HepG2 (cell line): ENCODE data around the gene RBM22. TPM values are rescaled to one million over a fixed set of nuclear protein-coding genes. Genes with fewer than 3 reads are reported as not detected.

Source experiments
- AGO2 ChIP-seq: fragments of 200-400 bp; formaldehyde crosslinking; optimal IDR thresholded peaks from 2 replicates; pipeline ENCODE3; 2017; ENCODE audit warnings: mild to moderate bottlenecking, low read depth, low read length, moderate library complexity
- HNF4G ChIP-seq, 2 experiments: sonication (generic) in 1 of 2; formaldehyde crosslinking in 1 of 2; IDR thresholded peaks; 2 replicates each; pipeline versions ENCODE4 v1.4.0 to v1.6.1; 2011 to 2020; ENCODE audit warnings: borderline replicate concordance in 2 of 2, low read depth in 2 of 2, mild to moderate bottlenecking in 2 of 2, low read length in 1 of 2, missing genetic modification reagents in 1 of 2, moderate library complexity in 1 of 2
- NFE2L2 ChIP-seq: fragments of 150-350 bp; IDR thresholded peaks from 2 replicates; pipeline ENCODE4 v1.6.1; 2014; ENCODE audit warnings: low read length
- RCOR2 ChIP-seq: IDR thresholded peaks from 2 replicates; pipeline ENCODE4 v1.6.1; 2016; ENCODE audit warnings: missing biosample characterization, missing genetic modification reagents
- RFX1 ChIP-seq: fragments of 450-650 bp; IDR thresholded peaks from 2 replicates; pipeline ENCODE4 v1.6.1; 2017
- RXRA ChIP-seq: sonication (generic); formaldehyde crosslinking; IDR thresholded peaks from 2 replicates; pipeline ENCODE4 v1.5.1; 2020; ENCODE audit warnings: missing genetic modification reagents
- SALL1 ChIP-seq: sonication (generic); formaldehyde crosslinking; IDR thresholded peaks from 2 replicates; pipeline ENCODE4 v1.8.0; 2022; ENCODE audit warnings: mild to moderate bottlenecking, missing genetic modification reagents
- ZBTB1 ChIP-seq: sonication (generic); formaldehyde crosslinking; IDR thresholded peaks from 2 replicates; pipeline ENCODE4 v1.4.0; 2020; ENCODE audit warnings: missing genetic modification reagents, borderline replicate concordance
- ZBTB42 ChIP-seq: sonication (generic); formaldehyde crosslinking; IDR thresholded peaks from 2 replicates; pipeline ENCODE4 v1.5.0; 2020; ENCODE audit warnings: mild to moderate bottlenecking, missing genetic modification reagents
- ZIK1 ChIP-seq: sonication (generic); formaldehyde crosslinking; IDR thresholded peaks from 2 replicates; pipeline ENCODE4 v1.5.0; 2020; ENCODE audit warnings: mild to moderate bottlenecking, low read depth, missing genetic modification reagents, borderline replicate concordance
- ZNF33A ChIP-seq: sonication (generic); formaldehyde crosslinking; IDR thresholded peaks from 2 replicates; pipeline ENCODE4 v1.5.1; 2020; ENCODE audit warnings: missing genetic modification reagents, mild to moderate bottlenecking, moderate library complexity, borderline replicate concordance
- ZNF382 ChIP-seq: sonication (generic); formaldehyde crosslinking; IDR thresholded peaks from 2 replicates; pipeline ENCODE4 v1.5.0; 2020; ENCODE audit warnings: missing genetic modification reagents, mild to moderate bottlenecking, borderline replicate concordance
- ZNF501 ChIP-seq: sonication (generic); formaldehyde crosslinking; IDR thresholded peaks from 2 replicates; pipeline ENCODE4 v1.5.1; 2020; ENCODE audit warnings: mild to moderate bottlenecking, moderate library complexity, missing genetic modification reagents
- ZNF580 ChIP-seq: IDR thresholded peaks from 2 replicates; pipeline ENCODE4 v1.6.1; 2016; ENCODE audit warnings: low read depth, borderline replicate concordance
- ZNF749 ChIP-seq: sonication (generic); formaldehyde crosslinking; IDR thresholded peaks from 2 replicates; pipeline ENCODE4 v1.8.0; 2022; ENCODE audit warnings: mild to moderate bottlenecking, missing genetic modification reagents, moderate library complexity, borderline replicate concordance
- ZNF781 ChIP-seq: sonication (generic); formaldehyde crosslinking; IDR thresholded peaks from 2 replicates; pipeline ENCODE4 v1.5.1; 2020; ENCODE audit warnings: borderline replicate concordance, mild to moderate bottlenecking, missing genetic modification reagents; ENCODE audit errors: not compliant biosample characterization
- polyA plus RNA-seq, 8 experiments: library from polyadenylated mRNA; depleted of rRNA in 3 of 8; stranded (reverse) in 7 of 8; unstranded in 1 of 8; fragments of >200 nt; fragmentation: Illumina TruSeq in 4 of 8; extraction: Trizol in 4 of 8; gene quantifications; 2 replicates each; pipeline versions ENCODE4 v1.2.1 to v1.2.3, GENCODE V29; 2011 to 2016; ENCODE audit warnings: low read depth in 4 of 8, missing spikeins in 1 of 8, mixed read lengths in 1 of 8; ENCODE audit not compliant: insufficient read depth in 1 of 8
- total RNA-seq, 5 experiments: library from RNA; depleted of rRNA; stranded (reverse); fragments of >200 nt; fragmentation: Illumina TruSeq; extraction: Trizol; gene quantifications; 2 replicates each; pipeline ENCODE4 v1.2.3, GENCODE V29; 2016; ENCODE audit warnings: low read depth in 1 of 5
- TF ChIP-seq, protein P1 (sequence below): sonication (generic); formaldehyde crosslinking; IDR thresholded peaks from 2 replicates; pipeline ENCODE4 v1.8.0; 2022; ENCODE audit warnings: missing genetic modification reagents, mild to moderate bottlenecking, borderline replicate concordance
- TF ChIP-seq, protein P2 (sequence below): sonication (generic); formaldehyde crosslinking; IDR thresholded peaks from 2 replicates; pipeline ENCODE4 v1.4.0; 2020; ENCODE audit warnings: missing genetic modification reagents
- TF ChIP-seq, protein P3 (sequence below): sonication (generic); formaldehyde crosslinking; IDR thresholded peaks from 2 replicates; pipeline ENCODE4 v1.4.0; 2020; ENCODE audit warnings: missing genetic modification reagents

The RBM22 gene
- total and polyA plus RNA-seq, 2 of the 13 experiments (the other 11 are each of a cell fraction or from before 2014, with no cell fraction given): 28.3 to 35.0 TPM

GRCh38 chr5:150700594-150701377, at the start of gene RBM22 (continued):
- TF ChIP-seq, protein P1, sequence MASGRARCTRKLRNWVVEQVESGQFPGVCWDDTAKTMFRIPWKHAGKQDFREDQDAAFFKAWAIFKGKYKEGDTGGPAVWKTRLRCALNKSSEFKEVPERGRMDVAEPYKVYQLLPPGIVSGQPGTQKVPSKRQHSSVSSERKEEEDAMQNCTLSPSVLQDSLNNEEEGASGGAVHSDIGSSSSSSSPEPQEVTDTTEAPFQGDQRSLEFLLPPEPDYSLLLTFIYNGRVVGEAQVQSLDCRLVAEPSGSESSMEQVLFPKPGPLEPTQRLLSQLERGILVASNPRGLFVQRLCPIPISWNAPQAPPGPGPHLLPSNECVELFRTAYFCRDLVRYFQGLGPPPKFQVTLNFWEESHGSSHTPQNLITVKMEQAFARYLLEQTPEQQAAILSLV (CRISPR knock-in tag): peak; percentile 74; the same call in 1 of the 2 replicates
- TF ChIP-seq ZNF749 (CRISPR knock-in tag): no peak
- TF ChIP-seq SALL1 (CRISPR knock-in tag): peak; percentile 84
- no peak for TF ChIP-seq ZNF33A (CRISPR knock-in tag)
- no peak for TF ChIP-seq NFE2L2
- TF ChIP-seq ZNF501 (CRISPR knock-in tag): peak; percentile 95
- TF ChIP-seq ZBTB42 (CRISPR knock-in tag): no peak
- no peak for TF ChIP-seq RCOR2 (CRISPR knock-in tag)
- no peak for TF ChIP-seq ZBTB1 (CRISPR knock-in tag)
- TF ChIP-seq ZIK1 (CRISPR knock-in tag): 0 out of 2 replicates have a peak, but pooled peaks have one; percentile 25
- no peak for TF ChIP-seq ZNF382
- TF ChIP-seq, protein P2, sequence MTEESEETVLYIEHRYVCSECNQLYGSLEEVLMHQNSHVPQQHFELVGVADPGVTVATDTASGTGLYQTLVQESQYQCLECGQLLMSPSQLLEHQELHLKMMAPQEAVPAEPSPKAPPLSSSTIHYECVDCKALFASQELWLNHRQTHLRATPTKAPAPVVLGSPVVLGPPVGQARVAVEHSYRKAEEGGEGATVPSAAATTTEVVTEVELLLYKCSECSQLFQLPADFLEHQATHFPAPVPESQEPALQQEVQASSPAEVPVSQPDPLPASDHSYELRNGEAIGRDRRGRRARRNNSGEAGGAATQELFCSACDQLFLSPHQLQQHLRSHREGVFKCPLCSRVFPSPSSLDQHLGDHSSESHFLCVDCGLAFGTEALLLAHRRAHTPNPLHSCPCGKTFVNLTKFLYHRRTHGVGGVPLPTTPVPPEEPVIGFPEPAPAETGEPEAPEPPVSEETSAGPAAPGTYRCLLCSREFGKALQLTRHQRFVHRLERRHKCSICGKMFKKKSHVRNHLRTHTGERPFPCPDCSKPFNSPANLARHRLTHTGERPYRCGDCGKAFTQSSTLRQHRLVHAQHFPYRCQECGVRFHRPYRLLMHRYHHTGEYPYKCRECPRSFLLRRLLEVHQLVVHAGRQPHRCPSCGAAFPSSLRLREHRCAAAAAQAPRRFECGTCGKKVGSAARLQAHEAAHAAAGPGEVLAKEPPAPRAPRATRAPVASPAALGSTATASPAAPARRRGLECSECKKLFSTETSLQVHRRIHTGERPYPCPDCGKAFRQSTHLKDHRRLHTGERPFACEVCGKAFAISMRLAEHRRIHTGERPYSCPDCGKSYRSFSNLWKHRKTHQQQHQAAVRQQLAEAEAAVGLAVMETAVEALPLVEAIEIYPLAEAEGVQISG (CRISPR knock-in tag): peak; percentile 99
- no peak for TF ChIP-seq RFX1
- peak; percentile 67 for TF ChIP-seq AGO2
- no peak; the same call in 1 of the 2 replicates for TF ChIP-seq RXRA (CRISPR knock-in tag)
- TF ChIP-seq ZNF580 (CRISPR knock-in tag): peak; percentile 67; the same call in 1 of the 2 replicates
- TF ChIP-seq, protein P3, sequence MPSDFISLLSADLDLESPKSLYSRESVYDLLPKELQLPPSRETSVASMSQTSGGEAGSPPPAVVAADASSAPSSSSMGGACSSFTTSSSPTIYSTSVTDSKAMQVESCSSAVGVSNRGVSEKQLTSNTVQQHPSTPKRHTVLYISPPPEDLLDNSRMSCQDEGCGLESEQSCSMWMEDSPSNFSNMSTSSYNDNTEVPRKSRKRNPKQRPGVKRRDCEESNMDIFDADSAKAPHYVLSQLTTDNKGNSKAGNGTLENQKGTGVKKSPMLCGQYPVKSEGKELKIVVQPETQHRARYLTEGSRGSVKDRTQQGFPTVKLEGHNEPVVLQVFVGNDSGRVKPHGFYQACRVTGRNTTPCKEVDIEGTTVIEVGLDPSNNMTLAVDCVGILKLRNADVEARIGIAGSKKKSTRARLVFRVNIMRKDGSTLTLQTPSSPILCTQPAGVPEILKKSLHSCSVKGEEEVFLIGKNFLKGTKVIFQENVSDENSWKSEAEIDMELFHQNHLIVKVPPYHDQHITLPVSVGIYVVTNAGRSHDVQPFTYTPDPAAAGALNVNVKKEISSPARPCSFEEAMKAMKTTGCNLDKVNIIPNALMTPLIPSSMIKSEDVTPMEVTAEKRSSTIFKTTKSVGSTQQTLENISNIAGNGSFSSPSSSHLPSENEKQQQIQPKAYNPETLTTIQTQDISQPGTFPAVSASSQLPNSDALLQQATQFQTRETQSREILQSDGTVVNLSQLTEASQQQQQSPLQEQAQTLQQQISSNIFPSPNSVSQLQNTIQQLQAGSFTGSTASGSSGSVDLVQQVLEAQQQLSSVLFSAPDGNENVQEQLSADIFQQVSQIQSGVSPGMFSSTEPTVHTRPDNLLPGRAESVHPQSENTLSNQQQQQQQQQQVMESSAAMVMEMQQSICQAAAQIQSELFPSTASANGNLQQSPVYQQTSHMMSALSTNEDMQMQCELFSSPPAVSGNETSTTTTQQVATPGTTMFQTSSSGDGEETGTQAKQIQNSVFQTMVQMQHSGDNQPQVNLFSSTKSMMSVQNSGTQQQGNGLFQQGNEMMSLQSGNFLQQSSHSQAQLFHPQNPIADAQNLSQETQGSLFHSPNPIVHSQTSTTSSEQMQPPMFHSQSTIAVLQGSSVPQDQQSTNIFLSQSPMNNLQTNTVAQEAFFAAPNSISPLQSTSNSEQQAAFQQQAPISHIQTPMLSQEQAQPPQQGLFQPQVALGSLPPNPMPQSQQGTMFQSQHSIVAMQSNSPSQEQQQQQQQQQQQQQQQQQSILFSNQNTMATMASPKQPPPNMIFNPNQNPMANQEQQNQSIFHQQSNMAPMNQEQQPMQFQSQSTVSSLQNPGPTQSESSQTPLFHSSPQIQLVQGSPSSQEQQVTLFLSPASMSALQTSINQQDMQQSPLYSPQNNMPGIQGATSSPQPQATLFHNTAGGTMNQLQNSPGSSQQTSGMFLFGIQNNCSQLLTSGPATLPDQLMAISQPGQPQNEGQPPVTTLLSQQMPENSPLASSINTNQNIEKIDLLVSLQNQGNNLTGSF: peak; percentile 68; the same call in 1 of the 2 replicates
- 0 out of 2 replicates have a peak, but pooled peaks have one; percentile 8 for TF ChIP-seq HNF4G (IDR thresholded peaks at IDR 0.05; ENCODE audit: borderline replicate concordance, low read depth, low read length)
- TF ChIP-seq HNF4G (CRISPR knock-in tag; IDR thresholded peaks at IDR 0.05; ENCODE audit: borderline replicate concordance, low read depth): 0 out of 2 replicates have a peak, but pooled peaks have one; percentile 23
- peak; percentile 29 for TF ChIP-seq ZNF781 (CRISPR knock-in tag)
